Measurements from ENCODE around the gene TFDP2.
"Not testable (repeated sequence)": the region's sequence is repeated elsewhere in the genome, so short reads cannot be mapped to it uniquely, and the experiment has no call there.

The TFDP2 gene

GRCh38 chr3:142075656-142076055, 73.7 kb downstream of the TFDP2 start:
- DNase-seq (ENCODE audit: low read depth in 3 of 3): not testable (repeated sequence)

GRCh38 chr3:142072816-142073215, 76.5 kb downstream of the TFDP2 start:
- DNase-seq (ENCODE audit: low read depth in 3 of 3): no peak

- DNase-seq (ENCODE audit: low read depth in 3 of 3): no peak
Measured at GRCh38 chr3:142065932-142066331, 83.4 kb downstream of the TFDP2 start.

GRCh38 chr3:142065344-142065743, 84.0 kb downstream of the TFDP2 start:
- DNase-seq (ENCODE audit: low read depth in 3 of 3): no peak

- DNase-seq (ENCODE audit: low read depth in 3 of 3): no peak
Measured at GRCh38 chr3:142064454-142064853, 84.9 kb downstream of the TFDP2 start.

GRCh38 chr3:142057331-142057725, 92.0 kb downstream of the TFDP2 start:
- DNase-seq (ENCODE audit: low read depth in 3 of 3): no peak

- no peak for DNase-seq (ENCODE audit: low read depth in 3 of 3)
Measured at GRCh38 chr3:142056656-142057330, 92.6 kb downstream of the TFDP2 start.

- DNase-seq (ENCODE audit: low read depth in 3 of 3): no peak
Measured at GRCh38 chr3:142053835-142054234, 95.5 kb downstream of the TFDP2 start.

GRCh38 chr3:142053244-142053643, 96.1 kb downstream of the TFDP2 start:
- no peak for DNase-seq (ENCODE audit: low read depth in 3 of 3)

- DNase-seq (ENCODE audit: low read depth in 3 of 3): no peak
Measured at GRCh38 chr3:142051351-142051750, 98.0 kb downstream of the TFDP2 start.

- DNase-seq (ENCODE audit: low read depth in 3 of 3): no peak
Measured at GRCh38 chr3:142047021-142047369, 102.3 kb downstream of the TFDP2 start.

- no peak for DNase-seq (ENCODE audit: low read depth in 3 of 3)
Measured at GRCh38 chr3:142046320-142047020, 102.9 kb downstream of the TFDP2 start.

GRCh38 chr3:142040941-142041491, 108.3 kb downstream of the TFDP2 start:
- DNase-seq (ENCODE audit: low read depth in 3 of 3): no peak

GRCh38 chr3:142035308-142035922, 113.9 kb downstream of the TFDP2 start:
- DNase-seq (ENCODE audit: low read depth in 3 of 3): no peak

GRCh38 chr3:142033292-142033691, 116.1 kb downstream of the TFDP2 start:
- no peak for DNase-seq (ENCODE audit: low read depth in 3 of 3)

- DNase-seq (ENCODE audit: low read depth in 3 of 3): no peak
Measured at GRCh38 chr3:142031575-142031974, 117.8 kb downstream of the TFDP2 start.

- DNase-seq (ENCODE audit: low read depth in 3 of 3): no peak
Measured at GRCh38 chr3:142029791-142030190, 119.6 kb downstream of the TFDP2 start.

GRCh38 chr3:142029052-142029642, 120.2 kb downstream of the TFDP2 start:
- DNase-seq (ENCODE audit: low read depth in 3 of 3): no peak

- no peak for DNase-seq (ENCODE audit: low read depth in 3 of 3)
Measured at GRCh38 chr3:142028243-142028777, 121.0 kb downstream of the TFDP2 start.

- DNase-seq (ENCODE audit: low read depth in 3 of 3): no peak
Measured at GRCh38 chr3:142027735-142028134, 121.6 kb downstream of the TFDP2 start.

GRCh38 chr3:142027300-142027699, 122.0 kb downstream of the TFDP2 start:
- DNase-seq (ENCODE audit: low read depth in 3 of 3): no peak

GRCh38 chr3:142026333-142026732, 123.0 kb downstream of the TFDP2 start:
- DNase-seq (ENCODE audit: low read depth in 3 of 3): no peak
